Measurements from ENCODE around the gene CTNNBL1.

GRCh38 chr20:37647946-37648345 lies 45.9 kb upstream of the CTNNBL1 start:
- TF ChIP-seq POLR2AphosphoS5 (IDR thresholded peaks at IDR 0.05; ENCODE audit: low read depth, low read length) (no peak), POLR2A (IDR thresholded peaks at IDR 0.05; ENCODE audit: low read depth, low read length) (no peak)

Measured in GM12892 (cell line).